Naive thymus-derived CD4-positive, alpha-beta T cell (primary cell): ENCODE results near the gene CMTR2. TPM values are rescaled to one million over a fixed set of nuclear protein-coding genes. Genes with fewer than 3 reads are reported as not detected.

ENCODE experiments used
- ATAC-seq: fragments of 150-1000 bp; cut with Tn5 transposase; 2 replicates; pipeline ENCODE4 v1.10.0; 2021; ENCODE audit warnings: mild to moderate bottlenecking, moderate library complexity
- CTCF ChIA-PET: fragments of 350-600 bp; sonication (Branson Sonifier 250); formaldehyde crosslinking; loops from one replicate; lab custom pipeline; 2021; ENCODE audit warnings: antibody characterized with exemption; lab: Charles Lee
- POLR2A ChIA-PET: fragments of 350-600 bp; sonication (Branson Sonifier 250); formaldehyde crosslinking; loops from one replicate; lab custom pipeline; 2021; ENCODE audit warnings: antibody characterized with exemption, inconsistent platforms; lab: Charles Lee
- DNase-seq, 9 donors: peaks; one replicate each; pipeline versions ENCODE4 v3.0.0 to v3.0.0-alpha.2; 2020 to 2022; ENCODE audit warnings: mixed read lengths in 1 of 9
- H3K27ac ChIP-seq: one replicate; pipeline ENCODE4 v1.7.0; 2013; ENCODE audit warnings: mild to moderate bottlenecking, low read depth, low read length, moderate library complexity
- H3K27me3 ChIP-seq, 2 donors: one replicate each; pipeline ENCODE4 v1.7.0; 2013; ENCODE audit warnings: low read length in 2 of 2, mild to moderate bottlenecking in 2 of 2, moderate library complexity in 2 of 2; ENCODE audit not compliant: control insufficient read depth in 2 of 2, insufficient read depth in 2 of 2
- H3K36me3 ChIP-seq, 3 experiments: 1 replicate in 2 of 3; 2 replicates in 1 of 3; pipeline ENCODE4 v1.7.0; 2013; ENCODE audit warnings: low read length in 3 of 3, mild to moderate bottlenecking in 3 of 3, moderate library complexity in 1 of 3; ENCODE audit not compliant: insufficient read depth in 3 of 3, control insufficient read depth in 2 of 3
- H3K4me1 ChIP-seq, 2 donors: one replicate each; pipeline ENCODE4 v1.7.0; 2013; ENCODE audit warnings: low read length in 2 of 2, mild to moderate bottlenecking in 2 of 2, moderate library complexity in 1 of 2; ENCODE audit not compliant: control insufficient read depth in 2 of 2, insufficient read depth in 2 of 2
- H3K4me3 ChIP-seq: 2 replicates; pipeline ENCODE4 v1.7.0; 2013; ENCODE audit warnings: mild to moderate bottlenecking, low read length
- H3K9me3 ChIP-seq, 3 experiments: 1 replicate in 2 of 3; 2 replicates in 1 of 3; pipeline ENCODE4 v1.7.0; 2013; ENCODE audit warnings: low read length in 3 of 3; ENCODE audit not compliant: control insufficient read depth in 2 of 3
- H3K27ac Mint-ChIP-seq, 9 donors: one replicate each; pipeline ENCODE4 v1.8.0; 2020 to 2022; ENCODE audit warnings: mixed read lengths in 9 of 9, mild to moderate bottlenecking in 8 of 9, moderate library complexity in 5 of 9, inconsistent platforms in 2 of 9
- H3K27me3 Mint-ChIP-seq, 5 donors: one replicate each; pipeline ENCODE4 v1.8.0; 2021 to 2022; ENCODE audit warnings: mixed read lengths in 5 of 5, mild to moderate bottlenecking in 1 of 5
- H3K36me3 Mint-ChIP-seq, 5 donors: one replicate each; pipeline ENCODE4 v1.8.0; 2020 to 2022; ENCODE audit warnings: mixed read lengths in 5 of 5, mild to moderate bottlenecking in 3 of 5, inconsistent platforms in 1 of 5
- H3K4me1 Mint-ChIP-seq, 7 donors: one replicate each; pipeline ENCODE4 v1.8.0; 2020 to 2022; ENCODE audit warnings: mixed read lengths in 7 of 7, mild to moderate bottlenecking in 3 of 7, inconsistent platforms in 1 of 7
- H3K4me3 Mint-ChIP-seq, 10 donors: one replicate each; pipeline ENCODE4 v1.8.0; 2020 to 2022; ENCODE audit warnings: mild to moderate bottlenecking in 10 of 10, mixed read lengths in 10 of 10, moderate library complexity in 6 of 10, inconsistent platforms in 2 of 10
- H3K9me3 Mint-ChIP-seq, 11 donors: one replicate each; pipeline ENCODE4 v1.8.0; 2020 to 2022; ENCODE audit warnings: mixed read lengths in 11 of 11, mild to moderate bottlenecking in 4 of 11, inconsistent platforms in 1 of 11, moderate library complexity in 1 of 11
- intact Hi-C, 2 donors: fragments of 100-400 bp; cut with micrococcal nuclease; formaldehyde crosslinking; loops; one replicate each; pipeline ENCODE4 v1.15.1; 2023
- polyA plus RNA-seq, 2 donors: library from polyadenylated mRNA; unstranded; fragments of 300-500 nt; fragmentation: Illumina TruSeq; gene quantifications; one replicate each; pipeline ENCODE4 v1.2.3, GENCODE V29; 2021
- total RNA-seq, 6 experiments: library from RNA in 5 of 6; stranded (reverse) in 5 of 6; gene quantifications; 1 replicate in 5 of 6; 2 replicates in 1 of 6; pipeline ENCODE4 v1.2.3 and lab custom pipeline; 2021 to 2026

CMTR2 gene
- total and polyA plus RNA-seq, 7 experiments from 2014 or later: 8.0 to 28.8 (median 22.3) TPM

- peak overlapping the region; percentile 45 to 95 (median 90) for H3K27ac Mint-ChIP-seq
- Histone ChIP-seq H3K4me1 (peaks cover 5 to 14% of the 10 kb centered on the region in 2 donors), H3K4me3 (peak overlapping the region; percentile 87), H3K27ac (peak overlapping the region; percentile 82), H3K27me3 (no peaks in the 10 kb centered on the region), H3K9me3 (peaks cover 0 to 23% (median 0%) of the 10 kb centered on the region in 3 experiments), H3K36me3 (peaks cover 0 to 39% (median 9%) of the 10 kb centered on the region in 3 experiments)
- peaks cover 27 to 57% (median 51%) of the 10 kb centered on the region in 5 donors for H3K36me3 Mint-ChIP-seq
- peaks cover 0 to 52% (median 17%) of the 10 kb centered on the region in 11 donors for H3K9me3 Mint-ChIP-seq
- peaks cover 21 to 42% (median 33%) of the 10 kb centered on the region in 7 donors for H3K4me1 Mint-ChIP-seq
- H3K4me3 Mint-ChIP-seq: peak overlapping the region; percentile 81 to 93 (median 89)
- intact Hi-C loops: loop anchor here (2.0 to 5.0 kb wide), 7 partner anchors 174 to 856 kb away; partner anchors contain the start of genes ZNF23 (in 2 of the 2), COG4 (in 1 of the 2), DHX38 (in 1 of the 2) and SF3B3 (in 1 of the 2)
- DNase-seq (no peak), ATAC-seq (no peak)
- POLR2A ChIA-PET: interaction anchor here (1.0 kb wide), 1 partner anchor 21 kb away, joined by 4 read pairs; no protein-coding TSS in a partner anchor
- CTCF ChIA-PET: no interaction called here
- H3K27me3 Mint-ChIP-seq: peaks cover 9 to 16% (median 15%) of the 10 kb centered on the region in 5 donors
These were observed 1.3 kb downstream of the CMTR2 start for GRCh38 chr16:71287911-71288310.

GRCh38 chr16:71287454-71287853 lies 1.7 kb downstream of the CMTR2 start:
- Mint-ChIP-seq H3K36me3 (peaks cover 27 to 60% (median 55%) of the 10 kb centered on the region in 5 donors), H3K27ac (peak overlapping the region in 2 of 9 donors; percentile 19 to 75), H3K4me1 (peaks cover 21 to 45% (median 36%) of the 10 kb centered on the region in 7 donors), H3K27me3 (peaks cover 6 to 11% (median 10%) of the 10 kb centered on the region in 5 donors), H3K4me3 (peak overlapping the region in 4 of 10 donors; percentile 1 to 89 (median 84)), H3K9me3 (peaks cover 0 to 53% (median 17%) of the 10 kb centered on the region in 11 donors)
- DNase-seq (no peak), ATAC-seq (no peak)
- H3K36me3 ChIP-seq: peaks cover 0 to 39% (median 9%) of the 10 kb centered on the region in 3 experiments
- CTCF ChIA-PET: no interaction called here
- no peaks in the 10 kb centered on the region for H3K27me3 ChIP-seq
- no peak overlapping the region for H3K27ac ChIP-seq
- H3K9me3 ChIP-seq: peaks cover 0 to 23% (median 0%) of the 10 kb centered on the region in 3 experiments
- H3K4me1 ChIP-seq: peaks cover 5 to 14% of the 10 kb centered on the region in 2 donors
- POLR2A ChIA-PET: no interaction called here
- intact Hi-C loops: loop anchor here (5.0 kb wide), 4 partner anchors 175 to 855 kb away; partner anchors contain the start of genes ZNF23 (in 2 of the 2), COG4 (in 1 of the 2) and SF3B3 (in 1 of the 2)
- no peak overlapping the region for H3K4me3 ChIP-seq

GRCh38 chr16:71283612-71284011 lies 5.6 kb downstream of the CMTR2 start:
- H3K4me1 ChIP-seq: peaks cover 5 to 8% of the 10 kb centered on the region in 2 donors
- ATAC-seq: no peak
- peaks cover 27 to 65% (median 55%) of the 10 kb centered on the region in 5 donors for H3K36me3 Mint-ChIP-seq
- peaks cover 0 to 53% (median 23%) of the 10 kb centered on the region in 11 donors for H3K9me3 Mint-ChIP-seq
- intact Hi-C loops: no loop called here
- H3K27me3 Mint-ChIP-seq: no peaks in the 10 kb centered on the region
- H3K4me3 Mint-ChIP-seq: no peak overlapping the region
- no peak for DNase-seq
- POLR2A ChIA-PET: no interaction called here
- CTCF ChIA-PET: no interaction called here
- H3K27ac Mint-ChIP-seq: no peak overlapping the region
- H3K27me3 ChIP-seq: no peaks in the 10 kb centered on the region
- H3K4me3 ChIP-seq: no peak overlapping the region
- H3K27ac ChIP-seq: no peak overlapping the region
- peaks cover 0 to 23% (median 0%) of the 10 kb centered on the region in 3 experiments for H3K9me3 ChIP-seq
- peaks cover 17 to 41% (median 33%) of the 10 kb centered on the region in 7 donors for H3K4me1 Mint-ChIP-seq
- peaks cover 0 to 35% (median 9%) of the 10 kb centered on the region in 3 experiments for H3K36me3 ChIP-seq

GRCh38 chr16:71282943-71283342 lies 6.3 kb downstream of the CMTR2 start:
- CTCF ChIA-PET: no interaction called here
- H3K27ac ChIP-seq: no peak overlapping the region
- H3K27me3 ChIP-seq: no peaks in the 10 kb centered on the region
- peaks cover 10 to 34% (median 27%) of the 10 kb centered on the region in 7 donors for H3K4me1 Mint-ChIP-seq
- peaks cover 0 to 1% of the 10 kb centered on the region in 2 donors for H3K4me1 ChIP-seq
- H3K36me3 ChIP-seq: peaks cover 0 to 35% (median 9%) of the 10 kb centered on the region in 3 experiments
- POLR2A ChIA-PET: no interaction called here
- no peak overlapping the region for H3K4me3 ChIP-seq
- peaks cover 27 to 60% (median 50%) of the 10 kb centered on the region in 5 donors for H3K36me3 Mint-ChIP-seq
- H3K9me3 ChIP-seq: peaks cover 0 to 23% (median 0%) of the 10 kb centered on the region in 3 experiments
- H3K4me3 Mint-ChIP-seq: no peak overlapping the region
- no peak for DNase-seq
- ATAC-seq: no peak
- no peak overlapping the region for H3K27ac Mint-ChIP-seq
- H3K27me3 Mint-ChIP-seq: no peaks in the 10 kb centered on the region
- intact Hi-C loops: no loop called here
- peaks cover 0 to 50% (median 22%) of the 10 kb centered on the region in 11 donors for H3K9me3 Mint-ChIP-seq

- Mint-ChIP-seq H3K4me1 (peaks cover 0 to 4% (median 0%) of the 10 kb centered on the region in 7 donors), H3K4me3 (no peak overlapping the region), H3K9me3 (peaks cover 4 to 19% (median 13%) of the 10 kb centered on the region in 11 donors), H3K27ac (no peak overlapping the region), H3K27me3 (peaks cover 0 to 6% (median 0%) of the 10 kb centered on the region in 5 donors), H3K36me3 (peaks cover 0 to 18% (median 7%) of the 10 kb centered on the region in 5 donors)
- no peak for DNase-seq
- Histone ChIP-seq H3K36me3 (no peaks in the 10 kb centered on the region), H3K4me1 (no peaks in the 10 kb centered on the region), H3K4me3 (no peak overlapping the region), H3K9me3 (no peaks in the 10 kb centered on the region), H3K27ac (no peak overlapping the region), H3K27me3 (no peaks in the 10 kb centered on the region)
- ChIA-PET CTCF (no interaction called here), POLR2A (no interaction called here)
- intact Hi-C loops: no loop called here
- ATAC-seq: no peak
These were observed 12.4 kb downstream of the CMTR2 start for GRCh38 chr16:71276589-71277334.

GRCh38 chr16:71273384-71273783 lies 15.8 kb downstream of the CMTR2 start:
- no peak overlapping the region for H3K4me3 Mint-ChIP-seq
- no peaks in the 10 kb centered on the region for H3K27me3 ChIP-seq
- no peaks in the 10 kb centered on the region for H3K36me3 ChIP-seq
- ChIA-PET CTCF (no interaction called here), POLR2A (no interaction called here)
- H3K27me3 Mint-ChIP-seq: peaks cover 3 to 33% (median 7%) of the 10 kb centered on the region in 5 donors
- H3K27ac Mint-ChIP-seq: no peak overlapping the region
- intact Hi-C loops: no loop called here
- no peak overlapping the region for H3K4me3 ChIP-seq
- no peaks in the 10 kb centered on the region for H3K9me3 ChIP-seq
- no peaks in the 10 kb centered on the region for H3K4me1 Mint-ChIP-seq
- ATAC-seq (no peak), DNase-seq (no peak)
- peaks cover 0 to 24% (median 4%) of the 10 kb centered on the region in 5 donors for H3K36me3 Mint-ChIP-seq
- H3K9me3 Mint-ChIP-seq: peaks cover 3 to 15% (median 13%) of the 10 kb centered on the region in 11 donors
- no peaks in the 10 kb centered on the region for H3K4me1 ChIP-seq
- no peak overlapping the region for H3K27ac ChIP-seq
